GM21786 (cell line): ENCODE data around the gene SPATA33.
"Not testable (repeated sequence)": the region's sequence is repeated elsewhere in the genome, so short reads cannot be mapped to it uniquely, and the experiment has no call there.

Experiments
- ATAC-seq: cut with Tn5 transposase; IDR thresholded peaks from one replicate; pipeline ENCODE4 v1.9.1; 2021; ENCODE audit not compliant: unreplicated experiment

Gene SPATA33

GRCh38 chr16:89691231-89691985 lies 33.8 kb downstream of the SPATA33 start:
- no peak for ATAC-seq

DNA sequence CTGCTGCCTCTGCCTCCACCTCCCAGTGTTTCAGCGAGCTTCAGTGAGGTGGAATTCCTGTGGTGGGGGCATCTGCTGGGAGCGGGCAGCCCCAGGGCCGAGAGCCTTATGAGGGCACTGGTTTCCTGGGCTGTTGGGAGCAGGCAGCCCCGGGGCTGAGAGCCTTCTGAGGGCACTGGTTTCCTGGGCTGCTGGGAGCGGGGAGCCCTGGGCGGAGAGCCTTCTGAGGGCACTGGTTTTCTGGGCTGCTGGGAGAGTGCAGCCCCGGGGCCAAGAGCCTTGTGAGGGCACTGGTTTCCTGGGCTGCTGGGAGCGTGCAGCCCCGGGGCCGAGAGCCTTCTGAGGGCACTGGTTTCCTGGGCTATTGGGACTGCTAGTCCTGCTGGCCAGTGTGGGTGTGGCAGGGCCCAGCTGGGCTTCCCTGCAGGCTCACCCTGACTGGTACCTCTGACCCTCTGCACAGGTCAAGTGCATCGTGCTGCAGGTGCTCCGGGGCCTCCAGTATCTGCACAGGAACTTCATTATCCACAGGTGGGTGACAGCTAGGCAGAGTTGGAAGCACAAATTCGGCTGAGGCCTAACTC lies 34.4 kb downstream of the SPATA33 start:
- ATAC-seq: no peak

- ATAC-seq: no peak
Observed at GRCh38 chr16:89693289-89693731, 35.7 kb downstream of the SPATA33 start.

GRCh38 chr16:89693931-89694783 lies 36.5 kb downstream of the SPATA33 start:
- ATAC-seq: no peak

- ATAC-seq: not testable (repeated sequence)
Observed at GRCh38 chr16:89694784-89695085, 37.1 kb downstream of the SPATA33 start.

DNA sequence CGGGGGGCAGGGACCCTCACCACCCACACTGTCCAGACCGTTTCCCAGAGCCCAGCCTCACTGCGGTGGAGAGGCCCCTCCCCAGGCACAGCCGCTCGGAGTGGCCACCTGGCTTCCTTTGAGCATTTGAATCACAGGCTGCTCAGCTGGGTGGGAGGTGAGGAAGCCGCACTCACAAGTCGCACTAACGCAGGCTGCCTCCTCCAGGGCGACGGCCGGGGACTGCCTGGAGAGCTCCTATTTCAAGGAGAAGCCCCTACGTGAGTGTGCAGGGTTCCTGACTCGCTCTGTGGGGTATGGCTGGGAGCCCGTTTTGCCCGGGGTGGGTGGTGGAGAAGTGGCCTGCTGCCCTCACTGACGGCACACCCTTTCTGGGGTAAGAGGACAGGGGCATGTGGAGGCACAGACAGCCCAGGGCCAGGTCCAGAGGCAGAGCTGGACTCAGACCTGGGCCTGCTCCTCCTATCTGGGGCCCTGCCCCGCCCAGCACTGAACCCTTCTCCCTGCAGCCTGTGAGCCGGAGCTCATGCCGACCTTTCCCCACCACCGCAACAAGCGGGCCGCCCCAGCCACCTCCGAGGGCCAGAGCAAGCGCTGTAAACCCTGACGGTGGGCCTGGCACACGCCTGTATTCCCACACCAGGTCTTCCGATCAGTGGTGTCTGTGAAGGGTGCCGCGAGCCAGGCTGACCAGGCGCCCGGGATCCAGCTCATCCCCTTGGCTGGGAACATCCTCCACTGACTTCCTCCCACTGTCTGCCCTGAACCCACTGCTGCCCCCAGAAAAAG lies 37.6 kb downstream of the SPATA33 start:
- ATAC-seq: no peak

DNA sequence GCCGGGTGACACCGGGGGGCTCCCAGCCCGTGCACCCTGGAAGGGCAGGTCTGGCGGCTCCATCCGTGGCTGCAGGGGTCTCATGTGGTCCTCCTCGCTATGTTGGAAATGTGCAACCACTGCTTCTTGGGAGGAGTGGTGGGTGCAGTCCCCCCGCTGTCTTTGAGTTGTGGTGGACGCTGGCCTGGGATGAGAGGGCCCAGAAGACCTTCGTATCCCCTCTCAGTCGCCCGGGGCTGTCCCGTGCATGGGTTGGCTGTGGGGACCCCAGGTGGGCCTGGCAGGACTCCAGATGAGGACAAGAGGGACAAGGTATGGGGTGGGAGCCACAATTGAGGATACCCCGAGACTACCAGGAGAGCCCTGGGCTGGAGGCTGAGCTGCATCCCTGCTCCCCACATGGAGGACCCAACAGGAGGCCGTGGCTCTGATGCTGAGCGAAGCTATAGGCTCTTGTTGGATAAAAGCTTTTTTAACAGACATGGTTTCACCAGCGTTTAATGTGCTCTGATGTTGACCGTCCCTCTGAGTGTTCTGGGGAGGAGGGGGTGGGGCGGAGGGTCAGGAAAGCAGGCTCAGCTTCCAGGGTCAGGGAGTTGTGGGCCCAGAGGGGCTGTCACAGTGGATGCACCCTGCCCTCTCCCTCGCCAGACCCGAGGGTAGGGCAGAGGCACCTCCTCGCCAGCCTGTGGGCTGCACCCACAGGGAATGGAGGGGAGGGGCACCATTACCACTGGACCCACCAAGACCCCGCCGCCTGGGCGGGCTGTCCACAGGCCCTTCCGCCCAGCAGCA lies 38.4 kb downstream of the SPATA33 start:
- ATAC-seq: no peak

DNA sequence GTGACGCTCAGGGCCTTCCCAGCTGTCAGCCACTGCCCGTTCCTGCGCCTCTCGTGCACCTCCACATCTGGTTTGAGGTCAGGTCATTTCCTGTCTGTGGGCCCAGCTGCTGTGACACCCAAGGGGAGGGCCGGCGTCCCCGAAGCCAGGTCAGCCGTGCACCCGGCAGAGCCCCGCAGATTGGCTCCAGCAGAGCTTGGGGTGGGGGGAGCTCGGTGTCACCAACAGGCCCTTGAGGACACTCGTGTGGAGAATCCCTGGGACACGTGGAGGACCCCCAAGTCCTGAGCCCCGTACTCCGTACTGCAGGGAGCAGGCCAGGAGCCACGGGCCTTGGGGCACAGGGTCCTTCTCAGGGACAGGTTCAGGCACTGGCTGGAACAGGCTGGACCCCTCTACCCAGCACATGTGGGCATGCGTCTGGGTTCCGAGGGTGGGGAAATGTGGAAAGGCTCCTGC lies 39.1 kb downstream of the SPATA33 start:
- ATAC-seq: no peak

DNA sequence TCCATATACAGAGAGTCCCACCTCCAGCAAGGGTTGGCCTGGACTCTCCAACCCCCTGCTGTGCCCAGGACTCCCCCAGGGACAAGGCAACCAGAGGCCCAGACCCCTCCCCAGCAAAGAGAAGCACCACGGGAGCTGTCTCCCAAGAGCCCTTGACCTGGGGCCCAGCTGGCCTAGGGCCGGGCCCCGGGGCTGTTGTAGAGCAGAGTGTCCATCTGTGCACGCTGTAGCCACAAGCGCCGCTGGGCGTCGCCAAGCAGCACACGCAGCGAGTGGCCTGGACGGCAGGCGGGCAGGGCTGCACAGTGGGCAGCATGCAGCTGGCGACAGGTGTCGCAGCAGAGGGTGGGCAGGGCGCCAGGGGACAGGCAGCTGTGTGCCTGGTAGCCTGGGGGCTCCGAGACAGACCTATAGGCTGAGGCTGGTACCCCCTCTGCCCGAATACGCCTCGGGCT lies 39.6 kb downstream of the SPATA33 start:
- no peak for ATAC-seq

- ATAC-seq: no peak
Observed at GRCh38 chr16:89697616-89698331, 40.1 kb downstream of the SPATA33 start.

DNA sequence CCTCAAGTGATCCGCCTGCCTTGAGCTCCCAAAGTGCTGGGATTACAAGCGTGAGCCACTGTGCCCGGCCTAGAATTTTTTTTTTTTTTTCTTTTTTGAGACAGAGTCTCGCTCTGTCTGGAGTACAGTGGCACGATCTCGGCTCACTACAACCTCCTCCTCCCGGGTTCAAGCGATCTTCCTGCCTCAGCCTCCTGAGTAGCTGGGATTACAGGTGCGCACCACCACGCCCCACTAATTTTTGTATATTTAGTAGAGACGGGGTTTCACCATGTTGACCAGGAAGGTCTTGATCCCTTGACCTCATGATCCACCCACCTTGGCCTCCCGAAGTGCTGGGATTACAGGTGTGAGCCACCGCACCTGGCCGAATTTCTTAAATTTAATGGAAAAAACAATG lies 41.1 kb downstream of the SPATA33 start:
- not testable (repeated sequence) for ATAC-seq

DNA sequence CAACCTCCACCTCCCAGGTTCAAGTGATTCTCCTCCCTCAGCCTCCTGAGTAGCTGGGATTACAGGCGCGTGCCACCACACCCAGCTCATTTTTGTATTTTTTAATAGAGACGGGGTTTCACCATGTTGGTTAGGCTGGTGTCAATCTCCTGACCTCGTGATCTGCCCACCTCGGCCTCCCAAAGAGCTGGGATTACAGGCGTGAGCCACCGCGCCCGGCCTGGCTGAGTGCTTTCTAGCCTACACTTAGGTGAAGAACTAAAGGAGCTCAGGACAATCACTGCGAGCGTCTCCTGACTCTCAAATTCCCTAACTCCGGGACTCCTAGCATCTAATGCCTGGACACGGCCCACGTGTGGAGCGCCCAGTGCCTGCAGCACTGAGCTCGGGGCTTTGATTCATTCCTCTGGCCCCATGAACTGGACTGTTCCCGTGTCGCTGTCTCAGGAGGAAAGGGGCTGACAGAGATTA lies 42.0 kb downstream of the SPATA33 start:
- ATAC-seq: not testable (repeated sequence)

GRCh38 chr16:89700100-89700648 lies 42.5 kb downstream of the SPATA33 start:
- peak; percentile 56 for ATAC-seq

- no peak for ATAC-seq
Observed at GRCh38 chr16:89700649-89701424, 43.2 kb downstream of the SPATA33 start.

DNA sequence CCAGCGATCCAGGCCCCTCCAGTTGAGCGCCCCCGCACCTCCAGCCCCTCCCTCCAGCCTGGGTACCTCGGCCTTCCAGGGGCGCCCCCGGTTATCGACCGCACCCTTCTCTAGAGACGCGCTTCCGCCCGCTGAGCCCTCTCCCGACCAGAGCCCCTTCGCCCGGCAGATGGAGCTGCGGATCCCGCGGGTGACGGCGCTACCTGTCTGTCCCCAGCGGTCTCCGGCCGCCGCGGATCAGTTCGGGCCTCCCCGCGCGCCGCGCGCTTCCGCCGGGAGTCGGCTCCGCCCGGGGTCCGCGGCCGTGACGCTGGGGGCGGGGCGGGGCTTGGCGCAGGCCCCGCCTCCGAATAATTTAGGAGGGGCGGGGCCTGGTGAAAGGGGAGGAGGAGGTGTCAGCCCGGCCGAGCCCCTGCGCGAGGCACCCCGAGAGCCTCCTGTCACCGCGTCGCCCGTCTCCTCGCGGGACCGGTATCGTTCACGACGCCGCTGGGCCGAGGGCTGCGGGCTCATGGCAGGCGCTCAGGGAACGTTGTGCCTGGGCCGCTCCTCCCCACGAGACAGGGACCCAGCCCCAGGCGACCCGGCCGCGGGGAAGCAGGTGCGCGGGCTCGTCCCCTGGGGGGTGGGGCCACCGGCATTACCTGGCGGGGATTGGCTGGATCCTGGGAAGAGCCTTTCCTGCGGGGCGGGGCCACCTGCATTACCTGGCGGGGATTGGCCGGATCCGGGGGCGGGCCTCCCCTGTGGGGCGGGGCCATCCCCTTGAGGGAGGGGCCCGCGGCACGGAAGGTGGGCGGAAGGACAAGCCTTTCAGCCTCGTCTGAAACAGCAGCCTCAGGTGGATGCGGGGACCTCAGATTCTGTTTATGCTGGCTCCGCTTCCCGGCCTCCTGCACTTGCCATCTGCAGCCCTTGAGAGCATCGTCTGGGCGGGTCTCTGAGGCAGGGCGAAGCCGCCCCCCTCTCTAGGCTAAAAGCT lies 44.1 kb downstream of the SPATA33 start, which contains the start of gene SPATA2L:
Gene SPATA2L (minus strand): TSS at position 281 of the 982 bp plus-strand sequence. CDS start 473 bp downstream, outside the sequence.
- ATAC-seq: peak; percentile 55

DNA sequence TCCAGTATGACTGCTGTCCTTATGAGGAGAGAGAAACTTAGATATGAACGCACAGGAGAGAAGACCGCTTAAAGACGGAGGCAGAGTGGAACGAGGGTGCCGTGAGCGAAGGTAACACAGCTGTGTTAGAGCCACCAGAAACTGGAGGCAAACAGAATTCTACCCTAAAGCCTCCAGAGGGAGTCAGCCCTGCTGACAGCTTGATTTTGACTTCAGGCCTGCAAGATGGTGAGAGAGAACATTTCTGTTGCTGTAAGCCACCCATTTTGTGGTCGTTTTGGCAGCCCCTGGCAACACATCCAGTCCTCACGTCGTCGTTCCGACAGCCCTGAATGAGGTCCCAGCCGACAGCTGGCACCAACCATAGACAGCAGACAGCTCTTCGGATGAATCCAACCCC lies 46.6 kb downstream of the SPATA33 start:
- ATAC-seq: no peak

- no peak for ATAC-seq
Observed at GRCh38 chr16:89705006-89705405, 47.4 kb downstream of the SPATA33 start.
